ENCODE results near the gene FGD6. TPM values are rescaled to one million over a fixed set of nuclear protein-coding genes. Genes with fewer than 3 reads are reported as not detected.

The FGD6 gene
- total RNA-seq, 4 donors from 2014 or later, result 25.0 to 37.0 (median 32.1) TPM

- intact Hi-C loops (cut with DNase I; ENCODE audit: low total_unique reads) (no loop called here), in situ Hi-C loops (cut with MboI; ENCODE audit: low pct_ligation_motif_present in 1 of 4, low pct_unique_long_range_greater_than_20kb in 1 of 4, low sequenced_read_pairs in 3 of 4) (no loop called here)
- WGBS, 2 donors (ENCODE audit: low coverage in 1 of 2), result 97 to 100% methylated on average over 3 to 4 of the region's 4 CpGs
- peaks cover 0 to 35% (median 9%) of the 10 kb centered on the region in 4 donors for H3K36me3 ChIP-seq
- no peak overlapping the region for H3K4me3 ChIP-seq
- H3K27me3 ChIP-seq, result no peaks in the 10 kb centered on the region
- no peaks in the 10 kb centered on the region for H3K9me3 ChIP-seq
- TF ChIP-seq CTCF (IDR thresholded peaks at IDR 0.05) (no peak), POLR2AphosphoS5 (IDR thresholded peaks at IDR 0.05) (no peak), POLR2A (IDR thresholded peaks at IDR 0.05) (no peak), EP300 (IDR thresholded peaks at IDR 0.05; ENCODE audit: low read depth) (no peak)
- no peak for DNase-seq
- peaks cover 0 to 10% (median 2%) of the 10 kb centered on the region in 4 donors for H3K4me1 ChIP-seq
- no peak overlapping the region for H3K27ac ChIP-seq
These were observed 43.8 kb upstream of the FGD6 start for GRCh38 chr12:95261109-95261508.

- H3K4me1 ChIP-seq, result peaks cover 0 to 10% (median 2%) of the 10 kb centered on the region in 4 donors
- no peak for DNase-seq
- TF ChIP-seq CTCF (IDR thresholded peaks at IDR 0.05) (no peak), POLR2A (IDR thresholded peaks at IDR 0.05) (no peak), POLR2AphosphoS5 (IDR thresholded peaks at IDR 0.05) (no peak), EP300 (IDR thresholded peaks at IDR 0.05; ENCODE audit: low read depth) (no peak)
- no peaks in the 10 kb centered on the region for H3K27me3 ChIP-seq
- no peak overlapping the region for H3K27ac ChIP-seq
- WGBS, 2 donors (ENCODE audit: low coverage in 1 of 2), result 55 to 74% methylated on average over 1 of the region's 1 CpG
- peaks cover 0 to 39% (median 15%) of the 10 kb centered on the region in 4 donors for H3K36me3 ChIP-seq
- H3K9me3 ChIP-seq, result no peaks in the 10 kb centered on the region
- intact Hi-C loops (cut with DNase I; ENCODE audit: low total_unique reads), result no loop called here
- no peak overlapping the region for H3K4me3 ChIP-seq
- in situ Hi-C loops (cut with MboI; ENCODE audit: low pct_ligation_motif_present in 1 of 4, low pct_unique_long_range_greater_than_20kb in 1 of 4, low sequenced_read_pairs in 3 of 4), result no loop called here
These were observed 42.1 kb upstream of the FGD6 start for GRCh38 chr12:95259368-95259767.

- no peak for DNase-seq
- no peaks in the 10 kb centered on the region for H3K9me3 ChIP-seq
- no peak overlapping the region for H3K27ac ChIP-seq
- TF ChIP-seq CTCF (IDR thresholded peaks at IDR 0.05) (no peak), EP300 (IDR thresholded peaks at IDR 0.05; ENCODE audit: low read depth) (no peak), POLR2A (IDR thresholded peaks at IDR 0.05) (no peak), POLR2AphosphoS5 (IDR thresholded peaks at IDR 0.05) (no peak)
- 85 to 100% methylated on average over 2 of the region's 2 CpGs for WGBS, 2 donors (ENCODE audit: low coverage in 1 of 2)
- in situ Hi-C loops (cut with MboI; ENCODE audit: low pct_ligation_motif_present in 1 of 4, low pct_unique_long_range_greater_than_20kb in 1 of 4, low sequenced_read_pairs in 3 of 4) (no loop called here), intact Hi-C loops (cut with DNase I; ENCODE audit: low total_unique reads) (no loop called here)
- peaks cover 0 to 39% (median 15%) of the 10 kb centered on the region in 4 donors for H3K36me3 ChIP-seq
- no peaks in the 10 kb centered on the region for H3K27me3 ChIP-seq
- peaks cover 0 to 10% (median 2%) of the 10 kb centered on the region in 4 donors for H3K4me1 ChIP-seq
- H3K4me3 ChIP-seq, result no peak overlapping the region
These were observed 41.5 kb upstream of the FGD6 start for GRCh38 chr12:95258803-95259202.

GRCh38 chr12:95258151-95258550 lies 40.9 kb upstream of the FGD6 start:
- no peak for DNase-seq
- H3K4me3 ChIP-seq, result no peak overlapping the region
- H3K4me1 ChIP-seq, result peaks cover 0 to 10% (median 2%) of the 10 kb centered on the region in 4 donors
- no peaks in the 10 kb centered on the region for H3K27me3 ChIP-seq
- no peaks in the 10 kb centered on the region for H3K9me3 ChIP-seq
- TF ChIP-seq EP300 (IDR thresholded peaks at IDR 0.05; ENCODE audit: low read depth) (no peak), CTCF (IDR thresholded peaks at IDR 0.05) (no peak), POLR2A (IDR thresholded peaks at IDR 0.05) (no peak), POLR2AphosphoS5 (IDR thresholded peaks at IDR 0.05) (no peak)
- H3K36me3 ChIP-seq, result peaks cover 0 to 37% (median 12%) of the 10 kb centered on the region in 4 donors
- intact Hi-C loops (cut with DNase I; ENCODE audit: low total_unique reads) (no loop called here), in situ Hi-C loops (cut with MboI; ENCODE audit: low pct_ligation_motif_present in 1 of 4, low pct_unique_long_range_greater_than_20kb in 1 of 4, low sequenced_read_pairs in 3 of 4) (no loop called here)
- 95 to 100% methylated on average over 1 to 2 of the region's 2 CpGs for WGBS, 2 donors (ENCODE audit: low coverage in 1 of 2)
- no peak overlapping the region for H3K27ac ChIP-seq

Measured in transverse colon (tissue), 4 donors.